Stimulated activated CD4-positive, alpha-beta T cell treated with anti-CD3 and anti-CD28 coated beads, Interleukin-1b, Interleukin-23, amount 100 ng/mL, for 4 hours (primary cell): ENCODE measurements around the gene TTC9B.
A peak's percentile ranks its signal among the peaks of the same experiment; 100 is the strongest.

ENCODE experiments used
- DNase-seq, 2 donors: peaks; one replicate each; pipeline ENCODE4 v3.0.0-alpha.2; 2020; ENCODE audit warnings: low read depth in 2 of 2

TTC9B gene

GRCh38 chr19:40217934-40218890 is at the start of gene TTC9B:
Gene TTC9B (minus strand): TSS chr19:40218384. CDS start chr19:40218381, 3 bp downstream.
- peak; percentile 17 to 45 for DNase-seq

- DNase-seq = no peak
Observed at GRCh38 chr19:40267601-40267997, 49.4 kb upstream of the TTC9B start.

GRCh38 chr19:40266912-40267600 is 48.9 kb upstream of the TTC9B start:
- DNase-seq = no peak

GRCh38 chr19:40266119-40266518 is 47.9 kb upstream of the TTC9B start:
- no peak for DNase-seq

- DNase-seq = no peak
Observed at GRCh38 chr19:40265763-40266099, 47.5 kb upstream of the TTC9B start.

- DNase-seq = no peak
Observed at GRCh38 chr19:40265055-40265762, 47.0 kb upstream of the TTC9B start.

- no peak for DNase-seq
Observed at GRCh38 chr19:40264314-40265054, 46.3 kb upstream of the TTC9B start.

GRCh38 chr19:40263440-40264313 is 45.5 kb upstream of the TTC9B start:
- DNase-seq = no peak

- DNase-seq = no peak
Observed at GRCh38 chr19:40262422-40262821, 44.2 kb upstream of the TTC9B start.

GRCh38 chr19:40261631-40262030 is 43.4 kb upstream of the TTC9B start:
- no peak for DNase-seq

GRCh38 chr19:40257096-40257517 is 38.9 kb upstream of the TTC9B start:
- no peak for DNase-seq

- no peak for DNase-seq
Observed at GRCh38 chr19:40256512-40256911, 38.3 kb upstream of the TTC9B start.

- no peak for DNase-seq
Observed at GRCh38 chr19:40255619-40256166, 37.5 kb upstream of the TTC9B start.

- DNase-seq = no peak
Observed at GRCh38 chr19:40254714-40255418, 36.7 kb upstream of the TTC9B start.

GRCh38 chr19:40253611-40254092 is 35.5 kb upstream of the TTC9B start:
- DNase-seq = no peak

GRCh38 chr19:40252395-40252794 is 34.2 kb upstream of the TTC9B start:
- no peak for DNase-seq

- DNase-seq = no peak
Observed at GRCh38 chr19:40251991-40252390, 33.8 kb upstream of the TTC9B start.

- no peak for DNase-seq
Observed at GRCh38 chr19:40251244-40251643, 33.1 kb upstream of the TTC9B start.

- DNase-seq = no peak
Observed at GRCh38 chr19:40249781-40250180, 31.6 kb upstream of the TTC9B start.

- DNase-seq = no peak
Observed at GRCh38 chr19:40249201-40249600, 31.0 kb upstream of the TTC9B start.
